Fibroblast of lung (primary cell): ENCODE results near the gene KCNK5. TPM values are rescaled to one million over a fixed set of nuclear protein-coding genes. Genes with fewer than 3 reads are reported as not detected.

Source experiments
- DNase-seq, 2 donors: peaks; one replicate each; pipeline versions ENCODE4 v3.0.0 to v3.0.0-alpha.2; 2010; ENCODE audit warnings: low read depth in 2 of 2
- H2AFZ ChIP-seq: 2 replicates; pipeline ENCODE4 v1.5.1; 2012; ENCODE audit warnings: low read length, control low read depth, inconsistent platforms
- H3K27ac ChIP-seq: 2 replicates; pipeline ENCODE4 v1.5.1; 2011; ENCODE audit warnings: low read length, control low read depth; ENCODE audit not compliant: insufficient read depth
- H3K27me3 ChIP-seq: 2 replicates; pipeline ENCODE4 v1.5.1; 2011; ENCODE audit warnings: mild to moderate bottlenecking, low read length; ENCODE audit not compliant: control insufficient read depth, insufficient read depth
- H3K36me3 ChIP-seq: 2 replicates; pipeline ENCODE4 v1.5.1; 2011; ENCODE audit warnings: low read length; ENCODE audit not compliant: control insufficient read depth, insufficient read depth
- H3K4me1 ChIP-seq: 2 replicates; pipeline ENCODE4 v1.5.1; 2011; ENCODE audit warnings: low read length; ENCODE audit not compliant: control insufficient read depth, insufficient read depth; ENCODE audit errors: extremely low read depth
- H3K4me2 ChIP-seq: 2 replicates; pipeline ENCODE4 v1.5.1; 2011; ENCODE audit warnings: low read length, control low read depth; ENCODE audit not compliant: insufficient read depth; ENCODE audit errors: extremely low read depth
- H3K4me3 ChIP-seq, 4 experiments: fragments of 200-600 bp in 1 of 4; sonication (generic) in 1 of 4; replicated peaks in 1 of 4; 2 replicates each; pipeline ENCODE4 v1.5.1; 2011 to 2016; ENCODE audit warnings: low read length in 4 of 4, low read depth in 3 of 4, mild to moderate bottlenecking in 3 of 4, control low read depth in 2 of 4, inconsistent platforms in 1 of 4, mixed read lengths in 1 of 4; ENCODE audit not compliant: insufficient read depth in 1 of 4; ENCODE audit errors: control extremely low read depth in 1 of 4
- H3K79me2 ChIP-seq: 2 replicates; pipeline ENCODE4 v1.5.1; 2012; ENCODE audit warnings: mild to moderate bottlenecking, low read length, inconsistent platforms; ENCODE audit not compliant: control insufficient read depth, insufficient read depth
- H3K9ac ChIP-seq: 2 replicates; pipeline ENCODE4 v1.5.1; 2011; ENCODE audit warnings: mild to moderate bottlenecking, low read length, control low read depth; ENCODE audit not compliant: insufficient read depth
- H3K9me3 ChIP-seq: 2 replicates; pipeline ENCODE4 v1.5.1; 2012; ENCODE audit warnings: low read depth, low read length; ENCODE audit not compliant: control insufficient read depth, insufficient read depth
- H4K20me1 ChIP-seq: 2 replicates; pipeline ENCODE4 v1.5.1; 2011; ENCODE audit warnings: low read length; ENCODE audit not compliant: control insufficient read depth, insufficient read depth; ENCODE audit errors: extremely low read depth
- CTCF ChIP-seq, 2 donors: IDR thresholded peaks in 1 of 2; conservative IDR thresholded peaks in 1 of 2; 1 replicate in 1 of 2; 2 replicates in 1 of 2; pipeline ENCODE4 v1.5.1; 2011 to 2012; ENCODE audit warnings: low read length in 2 of 2, control low read depth in 1 of 2, inconsistent platforms in 1 of 2, low read depth in 1 of 2, mild to moderate bottlenecking in 1 of 2
- EZH2 ChIP-seq: IDR thresholded peaks from 2 replicates; pipeline ENCODE4 v1.5.1; 2012; ENCODE audit warnings: low read length, control low read depth, mild to moderate bottlenecking; ENCODE audit errors: missing control alignments
- polyA plus RNA-seq, 2 donors: library from polyadenylated mRNA; depleted of rRNA in 1 of 2; stranded (reverse) in 1 of 2; unstranded in 1 of 2; fragments of >200 nt; gene quantifications; 2 replicates each; pipeline ENCODE4 v1.2.1, GENCODE V29; 2011 to 2012; ENCODE audit warnings: missing spikeins in 1 of 2
- total RNA-seq: library from RNA; depleted of rRNA; stranded (reverse); fragments of >200 nt; gene quantifications from 2 replicates; pipeline ENCODE4 v1.2.1, GENCODE V29; 2014

KCNK5 gene
- total and polyA plus RNA-seq, 2 donors (not counting 1 experiment from before 2014, with no cell fraction given) = under 0.01 to 0.02 TPM

GRCh38 chr6:39226639-39227329 lies 2.5 kb downstream of the KCNK5 start:
- Histone ChIP-seq H3K9ac (no peak overlapping the region), H3K36me3 (no peaks in the 10 kb centered on the region), H3K4me3 (no peak overlapping the region), H4K20me1 (no peaks in the 10 kb centered on the region), H2AFZ (no peak overlapping the region), H3K4me1 (no peaks in the 10 kb centered on the region), H3K9me3 (no peaks in the 10 kb centered on the region), H3K4me2 (no peak overlapping the region), H3K79me2 (no peaks in the 10 kb centered on the region), H3K27ac (no peak overlapping the region), H3K27me3 (peaks cover 22% of the 10 kb centered on the region)
- DNase-seq = no peak
- no peak for TF ChIP-seq EZH2

- no peaks in the 10 kb centered on the region for H3K36me3 ChIP-seq
- no peaks in the 10 kb centered on the region for H3K9me3 ChIP-seq
- peaks cover 22% of the 10 kb centered on the region for H3K27me3 ChIP-seq
- H4K20me1 ChIP-seq = no peaks in the 10 kb centered on the region
- no peaks in the 10 kb centered on the region for H3K4me1 ChIP-seq
- DNase-seq = no peak
- no peaks in the 10 kb centered on the region for H3K79me2 ChIP-seq
- no peak overlapping the region for H2AFZ ChIP-seq
- H3K4me2 ChIP-seq = no peak overlapping the region
- no peak overlapping the region for H3K27ac ChIP-seq
- H3K4me3 ChIP-seq = no peak overlapping the region
- H3K9ac ChIP-seq = no peak overlapping the region
- no peak for TF ChIP-seq CTCF (conservative IDR thresholded peaks at IDR 0.05 in 1 of 2, IDR thresholded peaks at IDR 0.05 in 1 of 2; ENCODE audit: low read depth in 1 of 2, low read length in 2 of 2)
- no peak for TF ChIP-seq EZH2
Measured at GRCh38 chr6:39225946-39226437, 3.3 kb downstream of the KCNK5 start.

DNA sequence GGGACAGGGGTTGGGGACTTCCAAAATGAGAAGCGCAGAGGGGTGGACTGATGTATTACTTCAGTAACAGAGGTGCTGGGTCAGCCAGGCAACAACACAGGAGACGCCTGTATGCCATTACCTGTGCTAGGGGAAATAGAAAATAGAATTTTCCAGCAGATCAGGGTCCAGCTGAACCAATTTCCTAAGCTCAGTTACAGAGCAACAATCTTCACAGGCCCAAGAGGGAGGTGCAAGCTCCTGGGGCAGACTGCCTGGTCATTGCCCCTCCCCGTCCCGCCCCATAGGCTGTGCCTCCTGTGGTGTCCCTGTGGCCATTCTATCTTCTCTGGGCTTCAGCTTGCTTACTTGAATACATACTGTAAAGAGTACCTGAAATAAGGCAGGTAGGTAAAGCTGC lies 3.7 kb downstream of the KCNK5 start:
- H3K4me3 ChIP-seq = no peak overlapping the region
- H3K27me3 ChIP-seq = peaks cover 22% of the 10 kb centered on the region
- no peak for DNase-seq

More for the DNA sequence above, 3.7 kb downstream of the KCNK5 start:
- Histone ChIP-seq H3K79me2 (no peaks in the 10 kb centered on the region), H4K20me1 (no peaks in the 10 kb centered on the region), H2AFZ (no peak overlapping the region), H3K9ac (no peak overlapping the region), H3K4me1 (no peaks in the 10 kb centered on the region), H3K4me2 (no peak overlapping the region), H3K27ac (no peak overlapping the region), H3K9me3 (no peaks in the 10 kb centered on the region), H3K36me3 (no peaks in the 10 kb centered on the region)
- no peak for TF ChIP-seq CTCF (conservative IDR thresholded peaks at IDR 0.05 in 1 of 2, IDR thresholded peaks at IDR 0.05 in 1 of 2; ENCODE audit: low read depth in 1 of 2, low read length in 2 of 2)
- no peak for TF ChIP-seq EZH2
